Measurements from ENCODE around the gene SMAD3.

DNA sequence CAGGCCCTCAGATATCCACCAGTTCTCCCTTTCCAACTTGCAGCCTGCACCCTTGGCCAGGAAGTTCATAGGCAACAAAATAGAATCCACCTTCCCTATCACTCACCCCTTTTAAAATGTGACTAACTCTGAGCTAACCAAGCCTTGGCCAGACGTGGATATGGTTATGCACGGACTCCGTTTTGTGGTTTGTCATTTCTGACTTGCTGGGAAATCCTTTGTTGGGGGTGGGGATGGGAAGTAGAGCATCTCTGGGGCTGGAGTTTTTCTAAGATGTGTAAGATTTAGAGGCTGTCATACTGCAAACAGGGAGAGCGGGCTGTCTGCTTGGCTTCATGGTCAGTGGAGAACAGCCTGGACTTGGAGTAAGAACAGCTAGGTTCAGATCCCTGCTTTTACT, 62.6 kb downstream of the SMAD3 start:
- TF ChIP-seq, protein P1, sequence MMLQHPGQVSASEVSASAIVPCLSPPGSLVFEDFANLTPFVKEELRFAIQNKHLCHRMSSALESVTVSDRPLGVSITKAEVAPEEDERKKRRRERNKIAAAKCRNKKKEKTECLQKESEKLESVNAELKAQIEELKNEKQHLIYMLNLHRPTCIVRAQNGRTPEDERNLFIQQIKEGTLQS (IDR thresholded peaks at IDR 0.05), result no peak
- no peak for TF ChIP-seq EZH2phosphoT487 (IDR thresholded peaks at IDR 0.05; ENCODE audit: borderline replicate concordance)
- TF ChIP-seq ZFX (IDR thresholded peaks at IDR 0.05), result no peak
- TF ChIP-seq, protein P2, sequence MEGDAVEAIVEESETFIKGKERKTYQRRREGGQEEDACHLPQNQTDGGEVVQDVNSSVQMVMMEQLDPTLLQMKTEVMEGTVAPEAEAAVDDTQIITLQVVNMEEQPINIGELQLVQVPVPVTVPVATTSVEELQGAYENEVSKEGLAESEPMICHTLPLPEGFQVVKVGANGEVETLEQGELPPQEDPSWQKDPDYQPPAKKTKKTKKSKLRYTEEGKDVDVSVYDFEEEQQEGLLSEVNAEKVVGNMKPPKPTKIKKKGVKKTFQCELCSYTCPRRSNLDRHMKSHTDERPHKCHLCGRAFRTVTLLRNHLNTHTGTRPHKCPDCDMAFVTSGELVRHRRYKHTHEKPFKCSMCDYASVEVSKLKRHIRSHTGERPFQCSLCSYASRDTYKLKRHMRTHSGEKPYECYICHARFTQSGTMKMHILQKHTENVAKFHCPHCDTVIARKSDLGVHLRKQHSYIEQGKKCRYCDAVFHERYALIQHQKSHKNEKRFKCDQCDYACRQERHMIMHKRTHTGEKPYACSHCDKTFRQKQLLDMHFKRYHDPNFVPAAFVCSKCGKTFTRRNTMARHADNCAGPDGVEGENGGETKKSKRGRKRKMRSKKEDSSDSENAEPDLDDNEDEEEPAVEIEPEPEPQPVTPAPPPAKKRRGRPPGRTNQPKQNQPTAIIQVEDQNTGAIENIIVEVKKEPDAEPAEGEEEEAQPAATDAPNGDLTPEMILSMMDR (IDR thresholded peaks at IDR 0.05 in 2 of 3, conservative IDR thresholded peaks at IDR 0.05 in 1 of 3; ENCODE audit: borderline replicate concordance in 1 of 3, insufficient read depth in 1 of 3, low read depth in 2 of 3, low read length in 2 of 3), result no peak
- no peak for TF ChIP-seq POLR2A (IDR thresholded peaks at IDR 0.05; ENCODE audit: borderline replicate concordance, extremely low read depth, insufficient read depth, insufficient read length)
- TF ChIP-seq ELF1 (IDR thresholded peaks at IDR 0.05; ENCODE audit: borderline replicate concordance, low read depth), result no peak
